Stimulated activated CD4-positive, alpha-beta T cell treated with anti-CD3 and anti-CD28 coated beads, Interleukin-4, amount 100 ng/mL, for 48 hours (primary cell): ENCODE data around the gene MAN1C1.
"Not testable (repeated sequence)": the region's sequence is repeated elsewhere in the genome, so short reads cannot be mapped to it uniquely, and the experiment has no call there.

Source experiments
- DNase-seq, 2 donors: peaks; one replicate each; pipeline ENCODE4 v3.0.0-alpha.2; 2020; ENCODE audit warnings: low read depth in 2 of 2

MAN1C1 gene

GRCh38 chr1:25698252-25698651 is 81.7 kb downstream of the MAN1C1 start:
- peak in 1 of 2 donors; percentile 48 for DNase-seq

- DNase-seq: not testable (repeated sequence)
Observed at GRCh38 chr1:25699059-25699458, 82.5 kb downstream of the MAN1C1 start.

- DNase-seq: no peak
Observed at GRCh38 chr1:25699500-25700143, 83.0 kb downstream of the MAN1C1 start.

DNA sequence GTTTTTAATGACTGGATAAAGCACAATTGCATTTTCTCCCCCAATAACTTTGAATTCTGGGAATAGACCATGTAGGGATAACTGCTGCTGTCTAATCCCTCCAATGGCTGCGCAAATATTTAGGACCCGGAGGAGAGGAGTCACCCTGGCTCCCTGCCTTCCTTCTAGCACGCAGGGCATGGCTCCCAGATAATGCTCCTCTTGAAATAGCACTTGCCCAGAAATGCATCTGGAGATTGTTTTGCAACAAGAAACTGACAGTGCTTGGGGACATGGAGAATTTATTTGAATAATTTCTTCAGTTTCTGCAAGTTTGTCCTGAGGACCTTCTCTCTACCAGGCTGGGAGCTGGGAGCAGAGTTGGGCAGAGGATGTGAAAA is 83.5 kb downstream of the MAN1C1 start:
- DNase-seq: no peak

GRCh38 chr1:25700626-25701025 is 84.0 kb downstream of the MAN1C1 start:
- DNase-seq: no peak

GRCh38 chr1:25701030-25701785 is 84.6 kb downstream of the MAN1C1 start:
- DNase-seq: no peak

DNA sequence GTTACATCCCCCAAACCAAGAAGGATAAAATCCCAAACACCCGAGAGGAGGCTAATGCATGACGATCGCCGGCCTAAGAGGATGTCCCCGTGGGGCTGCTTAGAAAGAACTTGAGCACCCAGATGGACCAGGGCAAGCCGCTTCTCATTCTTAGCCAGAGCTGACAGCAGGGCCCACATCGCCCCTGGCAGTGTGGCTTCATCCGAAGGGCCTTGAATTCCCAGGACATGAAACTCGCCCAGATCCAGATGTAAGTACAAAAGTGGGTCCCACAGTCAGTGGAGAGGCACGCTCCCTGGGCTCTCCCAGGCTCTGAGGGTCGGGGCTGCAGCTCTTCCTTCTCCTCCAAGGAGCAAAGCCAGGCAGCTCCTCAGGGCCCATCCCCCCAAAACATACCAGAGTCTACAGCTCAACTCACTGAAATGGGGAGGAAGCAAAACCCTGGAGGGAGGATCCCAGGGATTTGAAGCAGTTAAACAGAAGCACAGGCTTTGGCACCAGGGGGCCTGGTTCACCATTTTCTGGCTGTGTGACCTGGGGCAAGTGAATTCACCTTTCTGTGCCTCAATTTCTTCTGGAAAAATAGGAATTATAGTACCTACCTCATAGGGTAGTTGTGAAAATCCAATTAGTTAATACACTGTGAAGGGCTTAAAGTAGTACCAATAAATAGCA is 85.6 kb downstream of the MAN1C1 start:
- DNase-seq: no peak

GRCh38 chr1:25703041-25703440 is 86.5 kb downstream of the MAN1C1 start:
- no peak for DNase-seq

DNA sequence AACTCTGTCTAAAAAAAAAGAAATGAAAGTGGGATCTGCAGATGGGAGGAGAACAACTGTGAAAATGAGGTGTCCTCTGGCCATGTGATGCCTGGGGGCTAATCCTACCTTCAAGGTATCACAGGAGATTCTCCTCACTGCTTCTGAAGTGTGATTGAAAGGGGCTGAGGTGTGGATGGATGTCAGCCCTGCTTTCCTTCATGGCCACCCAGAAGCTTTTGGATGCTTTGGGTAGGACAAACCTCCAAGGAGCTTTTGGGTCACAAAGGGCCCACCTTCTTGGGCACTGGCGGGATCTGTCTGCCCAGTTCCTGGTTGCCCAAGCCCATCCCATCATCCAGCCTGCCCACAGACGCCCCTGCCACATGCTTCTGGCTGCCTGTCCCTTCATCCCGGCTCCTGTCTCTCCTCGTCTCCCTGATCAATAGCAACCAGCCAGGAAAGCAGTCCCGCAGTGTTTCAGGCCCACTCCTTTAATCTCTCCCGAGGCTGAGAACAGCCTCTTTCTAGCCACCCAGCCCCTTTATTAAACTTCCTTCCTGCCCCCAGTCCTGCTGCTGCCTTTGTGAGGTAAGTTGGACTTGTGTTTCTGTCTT is 87.2 kb downstream of the MAN1C1 start:
- DNase-seq: no peak

GRCh38 chr1:25704267-25704691 is 87.7 kb downstream of the MAN1C1 start:
- DNase-seq: no peak

- DNase-seq: no peak
Observed at GRCh38 chr1:25705699-25706098, 89.1 kb downstream of the MAN1C1 start.

DNA sequence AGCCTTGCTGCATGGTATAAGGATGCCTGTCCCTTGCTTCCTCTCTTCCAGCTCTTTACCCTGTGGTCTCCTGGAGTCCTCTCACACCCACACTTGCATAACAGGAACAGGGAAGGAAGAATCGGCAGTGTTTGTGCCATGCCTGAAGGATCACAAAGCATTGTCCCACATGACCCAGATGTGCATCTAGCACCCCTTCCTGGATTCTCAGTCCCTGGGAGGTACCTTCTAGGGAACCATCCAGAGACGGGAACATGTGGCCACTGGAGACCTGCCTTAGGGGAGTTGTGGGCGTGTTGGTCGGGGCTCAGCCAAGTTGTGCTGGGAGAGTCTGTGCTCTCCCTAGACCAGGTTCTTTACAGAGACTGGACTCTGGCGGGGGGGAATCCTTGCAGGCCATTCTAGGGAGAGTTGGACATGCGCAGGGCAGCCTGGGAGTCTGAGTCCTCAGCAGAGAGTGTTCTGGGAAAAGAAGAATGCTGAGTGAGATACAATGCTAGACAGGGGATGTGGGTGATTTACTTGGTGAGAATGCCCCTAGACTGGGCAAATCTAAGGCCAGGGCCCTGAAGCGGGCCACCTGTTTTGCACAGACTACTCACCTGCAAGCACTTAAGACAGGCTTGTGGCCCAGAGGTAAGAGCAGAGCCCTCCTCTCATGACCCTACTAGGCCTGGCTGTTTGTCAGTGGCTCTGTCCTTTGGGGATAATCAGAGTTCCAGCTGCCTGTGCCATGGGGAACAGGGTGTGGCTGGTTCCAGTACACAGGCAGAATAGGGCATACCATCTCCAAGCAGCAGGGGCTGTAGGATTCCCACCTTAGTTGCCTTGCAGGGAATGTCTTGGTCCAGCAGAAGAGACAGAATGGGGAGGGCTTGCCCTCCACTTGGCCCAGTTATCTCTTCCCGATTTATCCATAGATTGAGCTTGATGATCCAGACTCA is 89.8 kb downstream of the MAN1C1 start:
- no peak for DNase-seq

DNA sequence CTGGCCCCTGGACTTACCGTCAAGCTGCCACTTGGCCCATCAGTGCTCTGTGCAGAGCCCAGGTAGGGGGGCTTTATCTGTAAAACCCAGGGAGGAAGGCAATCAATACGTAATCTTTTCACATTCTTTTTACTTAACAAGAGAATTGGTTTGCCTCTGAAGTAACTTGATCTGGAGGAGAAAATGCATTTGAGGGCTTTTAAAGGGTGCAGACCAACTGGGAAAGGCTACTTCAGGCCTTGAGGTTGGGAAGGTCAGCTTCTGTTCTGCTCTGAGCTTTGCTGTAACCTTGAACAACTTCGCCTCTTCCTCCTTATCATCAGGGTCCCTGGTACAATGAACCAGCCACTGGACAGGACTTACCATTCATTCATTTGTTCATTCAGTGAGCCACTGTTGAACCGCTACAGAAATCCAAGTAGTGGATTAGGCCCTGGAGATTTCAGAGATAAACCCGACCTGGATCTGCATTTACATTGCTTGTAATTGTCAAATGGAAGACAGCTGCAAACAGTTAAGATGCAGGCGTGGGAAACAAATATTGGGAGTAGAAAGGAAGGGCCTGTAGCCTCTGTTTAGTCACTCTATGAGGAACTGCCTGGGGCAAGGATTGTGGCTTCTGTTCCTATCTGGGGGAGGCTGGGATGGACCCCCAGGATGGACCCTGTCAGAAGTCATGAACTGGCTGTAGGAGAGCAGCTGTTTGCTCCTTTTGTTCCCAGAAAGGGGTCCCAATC is 90.9 kb downstream of the MAN1C1 start:
- DNase-seq: no peak

- DNase-seq: no peak
Observed at GRCh38 chr1:25710583-25711347, 94.2 kb downstream of the MAN1C1 start.

- peak; percentile 55 for DNase-seq
Observed at GRCh38 chr1:25711555-25712298, 95.1 kb downstream of the MAN1C1 start.

DNA sequence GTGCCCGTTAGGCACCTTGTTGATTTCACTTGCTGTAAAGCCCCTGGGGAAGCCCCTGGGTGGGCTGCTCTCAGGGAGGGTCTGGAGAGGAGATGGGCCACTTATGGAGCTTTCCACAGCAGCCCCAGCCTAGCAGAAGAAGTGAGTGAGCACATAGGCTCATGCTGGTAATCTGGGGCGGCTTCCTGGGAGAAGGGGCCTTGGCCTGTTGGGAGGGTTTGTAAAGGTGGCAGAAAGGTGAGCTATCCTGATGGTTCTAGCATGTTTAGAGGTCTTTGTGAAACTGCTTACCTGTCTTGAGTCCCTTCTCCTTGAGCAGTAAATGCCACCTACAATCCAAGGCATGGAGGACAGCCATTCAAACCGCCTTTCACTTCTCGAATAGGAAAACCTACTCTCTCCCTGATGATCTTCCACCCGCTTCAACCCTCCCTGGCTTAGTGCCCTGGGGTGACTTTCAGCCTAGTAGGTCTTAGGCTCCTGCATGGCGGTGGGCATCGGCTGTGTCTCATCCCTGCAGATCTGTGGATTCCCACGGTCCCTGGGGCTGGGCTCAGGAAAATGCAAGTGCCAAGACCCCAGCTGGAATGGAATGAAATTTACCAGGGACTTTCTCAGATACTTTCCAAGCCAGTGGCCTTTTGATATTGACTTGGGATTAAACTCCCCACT is 95.8 kb downstream of the MAN1C1 start:
- DNase-seq: no peak

GRCh38 chr1:25713961-25714360 is 97.4 kb downstream of the MAN1C1 start:
- DNase-seq: no peak

DNA sequence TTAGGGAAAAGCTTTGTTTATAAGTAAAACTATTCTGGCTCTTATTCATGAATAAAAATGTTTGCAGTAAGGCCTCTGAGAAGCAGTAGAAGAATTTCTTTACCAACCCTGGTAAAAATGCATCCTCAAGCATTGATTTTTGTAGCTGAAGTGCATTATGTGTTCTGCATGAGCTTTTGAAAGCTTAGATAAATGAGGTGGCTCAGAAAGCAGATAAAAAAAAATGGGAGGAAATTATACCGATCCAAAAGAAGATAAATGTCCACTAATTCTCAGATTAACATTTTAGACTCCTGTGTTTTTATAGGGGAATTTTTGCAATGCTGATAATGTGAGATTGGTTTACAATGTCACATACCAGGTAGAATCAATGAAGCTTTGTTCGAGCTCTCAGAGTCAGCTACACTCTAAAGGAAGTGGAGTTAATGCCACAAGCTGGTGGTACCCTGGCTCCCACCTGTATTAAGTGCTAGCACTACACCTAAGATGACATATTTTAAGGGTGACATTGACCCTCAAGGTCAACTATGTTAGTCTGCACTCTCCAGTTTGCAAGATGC is 97.9 kb downstream of the MAN1C1 start:
- no peak for DNase-seq
